Bronchial epithelial cell (primary cell): ENCODE measurements around the gene RAB40A. TPM values are rescaled to one million over a fixed set of nuclear protein-coding genes. Genes with fewer than 3 reads are reported as not detected.
"Not testable (repeated sequence)": the region's sequence is repeated elsewhere in the genome, so short reads cannot be mapped to it uniquely, and the experiment has no call there.

ENCODE experiments used
- DNase-seq: peaks from one replicate; pipeline ENCODE4 v3.0.0-alpha.2; 2010; ENCODE audit warnings: low read depth
- FAIRE-seq: peaks from 2 replicates; lab custom pipeline; 2011; peaks lifted over from hg19 to GRCh38; lab: Jason Lieb, UNC
- H3K27me3 ChIP-seq: 2 replicates; pipeline ENCODE4 v1.5.1; 2011; ENCODE audit warnings: low read length; ENCODE audit not compliant: control insufficient read depth, insufficient read depth
- H3K36me3 ChIP-seq: 2 replicates; pipeline ENCODE4 v1.5.1; 2011; ENCODE audit warnings: low read length; ENCODE audit not compliant: control insufficient read depth, insufficient read depth
- H3K4me3 ChIP-seq: 2 replicates; pipeline ENCODE4 v1.5.1; 2011; ENCODE audit warnings: mild to moderate bottlenecking, low read depth, low read length, control low read depth
- CTCF ChIP-seq: IDR thresholded peaks from 2 replicates; pipeline ENCODE4 v1.5.1; 2011; ENCODE audit warnings: mild to moderate bottlenecking, moderate library complexity, low read length, control low read depth, inconsistent platforms; ENCODE audit not compliant: insufficient read depth, severe bottlenecking
- total RNA-seq: library from RNA; depleted of rRNA; stranded (reverse); fragments of >200 nt; gene quantifications from 2 replicates; pipeline ENCODE4 v1.2.1, GENCODE V29; 2014

Gene RAB40A
- total RNA-seq, 1 donor from 2014 or later = under 0.01 TPM

- H3K4me3 ChIP-seq = no peak overlapping the region
- H3K27me3 ChIP-seq = no peaks in the 10 kb centered on the region
- TF ChIP-seq CTCF = no peak
- FAIRE-seq (no peak), DNase-seq (peak; percentile 71)
- H3K36me3 ChIP-seq = no peaks in the 10 kb centered on the region
Observed at GRCh38 chrX:103475381-103475780, 43.9 kb downstream of the RAB40A start.

GRCh38 chrX:103469977-103470376, 49.3 kb downstream of the RAB40A start:
- not testable (repeated sequence) for H3K27me3 ChIP-seq, H3K4me3 ChIP-seq, DNase-seq, FAIRE-seq, H3K36me3 ChIP-seq

GRCh38 chrX:103467887-103468286, 51.4 kb downstream of the RAB40A start:
- no peak for DNase-seq
- no peak for FAIRE-seq

GRCh38 chrX:103467156-103467555, 52.1 kb downstream of the RAB40A start:
- H3K4me3 ChIP-seq = no peak overlapping the region
- TF ChIP-seq CTCF = no peak
- no peaks in the 10 kb centered on the region for H3K36me3 ChIP-seq
- no peaks in the 10 kb centered on the region for H3K27me3 ChIP-seq
- DNase-seq (no peak), FAIRE-seq (no peak)

More at GRCh38 chrX:103467887-103468286, 51.4 kb downstream of the RAB40A start:
- no peaks in the 10 kb centered on the region for H3K27me3 ChIP-seq
- H3K4me3 ChIP-seq = no peak overlapping the region
- no peaks in the 10 kb centered on the region for H3K36me3 ChIP-seq
- TF ChIP-seq CTCF = no peak

GRCh38 chrX:103464774-103465117, 54.5 kb downstream of the RAB40A start:
- Histone ChIP-seq H3K27me3 (no peaks in the 10 kb centered on the region), H3K4me3 (no peak overlapping the region), H3K36me3 (no peaks in the 10 kb centered on the region)
- no peak for FAIRE-seq
- peak; percentile 71 for TF ChIP-seq CTCF
- DNase-seq = peak; percentile 64

- Histone ChIP-seq H3K4me3 (no peak overlapping the region), H3K27me3 (no peaks in the 10 kb centered on the region), H3K36me3 (no peaks in the 10 kb centered on the region)
- DNase-seq (peak; percentile 43), FAIRE-seq (no peak)
- no peak for TF ChIP-seq CTCF
Observed at GRCh38 chrX:103464072-103464773, 55.1 kb downstream of the RAB40A start.
